Head of caudate nucleus (tissue), 42 donors: Measurements from ENCODE around the gene EXOSC5.
A peak's percentile ranks its signal among the peaks of the same experiment; 100 is the strongest.
"Not testable (repeated sequence)": the region's sequence is repeated elsewhere in the genome, so short reads cannot be mapped to it uniquely, and the experiment has no call there.

ENCODE experiments used
- DNase-seq, 42 donors: peaks; one replicate each; pipeline versions ENCODE4 v3.0.0 to v3.0.0-alpha.2; 2020 to 2021; ENCODE audit warnings: mixed read lengths in 7 of 42
- intact Hi-C: fragments of 100-400 bp; cut with DNase I; formaldehyde crosslinking; loops from one replicate; pipeline ENCODE4 v1.15.0; 2022

Gene EXOSC5

GRCh38 chr19:41356984-41357739 is 40.0 kb downstream of the EXOSC5 start:
- intact Hi-C loops: no loop called here

GRCh38 chr19:41355802-41356201 is 41.4 kb downstream of the EXOSC5 start:
- DNase-seq: no peak
- intact Hi-C loops: no loop called here

More at GRCh38 chr19:41356984-41357739, 40.0 kb downstream of the EXOSC5 start:
- DNase-seq: no peak

- intact Hi-C loops: no loop called here
- no peak for DNase-seq
These were observed 42.1 kb downstream of the EXOSC5 start for GRCh38 chr19:41355035-41355434.

- intact Hi-C loops: no loop called here
- no peak for DNase-seq
These were observed 42.7 kb downstream of the EXOSC5 start for GRCh38 chr19:41354343-41354953.

GRCh38 chr19:41353466-41354342 is 43.5 kb downstream of the EXOSC5 start, which contains the start of gene TGFB1:
TSS of gene TGFB1 (minus strand) at chr19:41353922. CDS start at chr19:41353044, 878 bp downstream.
- DNase-seq: peak in 40 of 42 donors; percentile 51 to 82 (median 70)
- intact Hi-C loops: no loop called here

- DNase-seq: peak in 25 of 42 donors; percentile 15 to 67 (median 50)
- intact Hi-C loops: no loop called here
These were observed 44.3 kb downstream of the EXOSC5 start for GRCh38 chr19:41352609-41353465.

- intact Hi-C loops: no loop called here
- no peak for DNase-seq
These were observed 44.9 kb downstream of the EXOSC5 start for GRCh38 chr19:41352279-41352608.

- intact Hi-C loops: no loop called here
- peak in 37 of 42 donors; percentile 12 to 76 (median 56) for DNase-seq
These were observed 45.6 kb downstream of the EXOSC5 start for GRCh38 chr19:41351339-41352245.

GRCh38 chr19:41350735-41351338 is 46.3 kb downstream of the EXOSC5 start:
- no peak for DNase-seq
- intact Hi-C loops: no loop called here

- intact Hi-C loops, DNase-seq: not testable (repeated sequence)
These were observed 50.2 kb downstream of the EXOSC5 start for GRCh38 chr19:41346916-41347315.

- intact Hi-C loops: no loop called here
- DNase-seq: no peak
These were observed 53.0 kb downstream of the EXOSC5 start for GRCh38 chr19:41344162-41344561.

GRCh38 chr19:41341669-41342490 is 55.3 kb downstream of the EXOSC5 start:
- no peak for DNase-seq
- intact Hi-C loops: no loop called here

GRCh38 chr19:41339936-41340335 is 57.2 kb downstream of the EXOSC5 start:
- intact Hi-C loops: no loop called here
- DNase-seq: no peak
